GM23338 (cell line): ENCODE measurements around the gene CHAD. TPM values are rescaled to one million over a fixed set of nuclear protein-coding genes. Genes with fewer than 3 reads are reported as not detected.
A peak's percentile ranks its signal among the peaks of the same experiment; 100 is the strongest.

Experiments used
- ATAC-seq: fragments of 200-7000 bp; cut with Tn5 transposase; 3 replicates; pipeline ENCODE4 v1.9.1; 2020
- DNase-seq: peaks from one replicate; pipeline ENCODE4 v3.0.0-alpha.2; 2015; ENCODE audit warnings: low spot score
- H2AFZ ChIP-seq: fragments of 200-600 bp; sonication (generic); 2 replicates; pipeline ENCODE4 v1.8.0; 2016; ENCODE audit warnings: antibody characterized with exemption, mild to moderate bottlenecking, moderate library complexity
- H3F3A ChIP-seq: fragments of 200-600 bp; sonication (generic); replicated peaks from 2 replicates; pipeline ENCODE4 v1.8.0; 2017; ENCODE audit warnings: antibody characterized with exemption, mixed run types, low read depth
- H3K27ac ChIP-seq: fragments of 200-600 bp; sonication (generic); 2 replicates; pipeline ENCODE4 v1.6.1; 2016; ENCODE audit warnings: low read depth
- H3K27me3 ChIP-seq: fragments of 200-600 bp; sonication (generic); 2 replicates; pipeline ENCODE4 v1.8.0; 2016; ENCODE audit warnings: mild to moderate bottlenecking, mixed run types, moderate library complexity; ENCODE audit not compliant: insufficient read depth
- H3K36me3 ChIP-seq: fragments of 200-600 bp; sonication (generic); 2 replicates; pipeline ENCODE4 v1.8.0; 2016; ENCODE audit warnings: mild to moderate bottlenecking; ENCODE audit not compliant: insufficient read depth
- H3K4me1 ChIP-seq: fragments of 200-600 bp; sonication (generic); 2 replicates; pipeline ENCODE4 v1.8.0; 2016; ENCODE audit warnings: mild to moderate bottlenecking, moderate library complexity; ENCODE audit not compliant: insufficient read depth
- H3K4me2 ChIP-seq: fragments of 200-600 bp; sonication (generic); 2 replicates; pipeline ENCODE4 v1.7.1; 2017; ENCODE audit warnings: mixed run types
- H3K4me3 ChIP-seq: fragments of 200-600 bp; sonication (generic); 2 replicates; pipeline ENCODE4 v1.6.1; 2016; ENCODE audit warnings: mixed run types
- H3K79me2 ChIP-seq: fragments of 200-600 bp; sonication (generic); replicated peaks from 2 replicates; pipeline ENCODE4 v1.8.0; 2017; ENCODE audit warnings: mild to moderate bottlenecking; ENCODE audit not compliant: insufficient read depth
- H3K9me2 ChIP-seq: fragments of 200-600 bp; sonication (generic); 2 replicates; pipeline ENCODE4 v1.8.0; 2017; ENCODE audit not compliant: insufficient read depth
- H4K20me1 ChIP-seq: fragments of 200-600 bp; sonication (generic); replicated peaks from 2 replicates; pipeline ENCODE4 v1.8.0; 2017; ENCODE audit warnings: mild to moderate bottlenecking; ENCODE audit not compliant: insufficient read depth
- H3K27ac Mint-ChIP-seq: 2 replicates; pipeline ENCODE4 v1.8.0; 2020; ENCODE audit warnings: inconsistent platforms, mild to moderate bottlenecking, moderate library complexity, mixed read lengths
- H3K27me3 Mint-ChIP-seq: 3 replicates; pipeline ENCODE4 v1.8.0; 2022; ENCODE audit warnings: low read depth, mild to moderate bottlenecking, moderate library complexity, mixed read lengths, inconsistent platforms; ENCODE audit not compliant: insufficient read depth, poor library complexity
- H3K36me3 Mint-ChIP-seq: 3 replicates; pipeline ENCODE4 v1.8.0; 2021; ENCODE audit warnings: low read depth, mild to moderate bottlenecking, inconsistent platforms, moderate library complexity, mixed read lengths
- H3K4me1 Mint-ChIP-seq: 3 replicates; pipeline ENCODE4 v1.8.0; 2020; ENCODE audit warnings: mild to moderate bottlenecking, inconsistent platforms, mixed read lengths
- H3K4me3 Mint-ChIP-seq: 3 replicates; pipeline ENCODE4 v1.8.0; 2021; ENCODE audit warnings: moderate library complexity, mild to moderate bottlenecking, inconsistent platforms, mixed read lengths
- H3K9me3 Mint-ChIP-seq: 3 replicates; pipeline ENCODE4 v1.8.0; 2020; ENCODE audit warnings: moderate library complexity, mild to moderate bottlenecking, inconsistent platforms, mixed read lengths
- CREB1 ChIP-seq: fragments of 250-450 bp; sonication (Bioruptor Pico); IDR thresholded peaks from 2 replicates; pipeline ENCODE4 v1.5.0; 2020; ENCODE audit warnings: low read depth, mild to moderate bottlenecking, moderate library complexity
- EZH2 ChIP-seq: fragments of 200-600 bp; sonication (generic); IDR thresholded peaks from one replicate; pipeline ENCODE4 v1.8.0; 2017; ENCODE audit warnings: antibody characterized with exemption, mild to moderate bottlenecking, low read depth; ENCODE audit not compliant: unreplicated experiment
- EZH2phosphoT487 ChIP-seq: fragments of 200-600 bp; sonication (generic); IDR thresholded peaks from one replicate; pipeline ENCODE4 v1.8.1; 2018; ENCODE audit warnings: antibody characterized with exemption; ENCODE audit not compliant: unreplicated experiment
- JUNB ChIP-seq: IDR thresholded peaks from one replicate; pipeline ENCODE4 v1.6.1; 2016; ENCODE audit warnings: antibody characterized with exemption; ENCODE audit not compliant: unreplicated experiment
- NANOG ChIP-seq: IDR thresholded peaks from 2 replicates; pipeline ENCODE4 v1.6.1; 2016; ENCODE audit warnings: antibody characterized with exemption, borderline replicate concordance
- POLR2AphosphoS5 ChIP-seq: IDR thresholded peaks from 2 replicates; pipeline ENCODE4 v1.6.1; 2016; ENCODE audit warnings: antibody characterized with exemption, low read depth
- STAT1 ChIP-seq: IDR thresholded peaks from one replicate; pipeline ENCODE4 v1.6.1; 2016; ENCODE audit warnings: antibody characterized with exemption; ENCODE audit not compliant: unreplicated experiment
- ZNF114 ChIP-seq: fragments of 250-450 bp; sonication (Bioruptor Pico); IDR thresholded peaks from 2 replicates; pipeline ENCODE4 v1.5.0; 2020; ENCODE audit warnings: mild to moderate bottlenecking, moderate library complexity
- ZNF331 ChIP-seq: fragments of 250-450 bp; sonication (Bioruptor Pico); IDR thresholded peaks from 2 replicates; pipeline ENCODE4 v1.5.0; 2020; ENCODE audit warnings: low read depth, mild to moderate bottlenecking, moderate library complexity
- polyA plus RNA-seq: library from polyadenylated mRNA; unstranded; fragments of >200 nt; fragmentation: Nextera tagmentation; extraction: Ambion mirVana; gene quantifications from 2 replicates; pipeline ENCODE4 v1.2.1, GENCODE V29; 2016
- total RNA-seq: library from RNA; depleted of rRNA; stranded (reverse); fragments of >200 nt; shearing (Covaris generic); gene quantifications from 2 replicates; pipeline ENCODE4 v1.2.3, GENCODE V29; 2014
- TF ChIP-seq, protein P1 (sequence below): IDR thresholded peaks from 2 replicates; pipeline ENCODE4 v1.6.1; 2016; ENCODE audit warnings: antibody characterized with exemption
- TF ChIP-seq, protein P2 (sequence below), 2 experiments: fragments of 200-600 bp in 1 of 2; sonication (generic) in 1 of 2; conservative IDR thresholded peaks; 2 replicates each; pipeline versions ENCODE4 v1.5.1 to v1.6.1; 2016 to 2017; ENCODE audit warnings: antibody characterized with exemption in 2 of 2, low read depth in 2 of 2, mild to moderate bottlenecking in 2 of 2, moderate library complexity in 1 of 2
- TF ChIP-seq, protein P3 (sequence below): IDR thresholded peaks from one replicate; pipeline ENCODE4 v1.6.1; 2018; ENCODE audit warnings: antibody characterized with exemption; ENCODE audit not compliant: unreplicated experiment
- TF ChIP-seq, protein P4 (sequence below): fragments of 250-450 bp; sonication (Bioruptor Pico); IDR thresholded peaks from 2 replicates; pipeline ENCODE4 v1.5.0; 2020; ENCODE audit warnings: mild to moderate bottlenecking, moderate library complexity

Gene CHAD
- total and polyA plus RNA-seq, 2 experiments from 2014 or later = 0.18 TPM; not detected in 1

- no peaks in the 10 kb centered on the region for H3K9me2 ChIP-seq
- no peak overlapping the region for H3K27ac Mint-ChIP-seq
- no peaks in the 10 kb centered on the region for H3K9me3 Mint-ChIP-seq
- H3K36me3 Mint-ChIP-seq = no peaks in the 10 kb centered on the region
- no peak overlapping the region for H3K4me3 Mint-ChIP-seq
- no peaks in the 10 kb centered on the region for H3K27me3 ChIP-seq
- 0 out of 2 replicates have a peak overlapping the region, but pooled peaks have one; percentile 45 for H3K27ac ChIP-seq
- H3K4me3 ChIP-seq = no peak overlapping the region
- TF ChIP-seq, protein P1, sequence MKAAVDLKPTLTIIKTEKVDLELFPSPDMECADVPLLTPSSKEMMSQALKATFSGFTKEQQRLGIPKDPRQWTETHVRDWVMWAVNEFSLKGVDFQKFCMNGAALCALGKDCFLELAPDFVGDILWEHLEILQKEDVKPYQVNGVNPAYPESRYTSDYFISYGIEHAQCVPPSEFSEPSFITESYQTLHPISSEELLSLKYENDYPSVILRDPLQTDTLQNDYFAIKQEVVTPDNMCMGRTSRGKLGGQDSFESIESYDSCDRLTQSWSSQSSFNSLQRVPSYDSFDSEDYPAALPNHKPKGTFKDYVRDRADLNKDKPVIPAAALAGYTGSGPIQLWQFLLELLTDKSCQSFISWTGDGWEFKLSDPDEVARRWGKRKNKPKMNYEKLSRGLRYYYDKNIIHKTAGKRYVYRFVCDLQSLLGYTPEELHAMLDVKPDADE = no peak
- TF ChIP-seq EZH2 = no peak
- TF ChIP-seq, protein P2, sequence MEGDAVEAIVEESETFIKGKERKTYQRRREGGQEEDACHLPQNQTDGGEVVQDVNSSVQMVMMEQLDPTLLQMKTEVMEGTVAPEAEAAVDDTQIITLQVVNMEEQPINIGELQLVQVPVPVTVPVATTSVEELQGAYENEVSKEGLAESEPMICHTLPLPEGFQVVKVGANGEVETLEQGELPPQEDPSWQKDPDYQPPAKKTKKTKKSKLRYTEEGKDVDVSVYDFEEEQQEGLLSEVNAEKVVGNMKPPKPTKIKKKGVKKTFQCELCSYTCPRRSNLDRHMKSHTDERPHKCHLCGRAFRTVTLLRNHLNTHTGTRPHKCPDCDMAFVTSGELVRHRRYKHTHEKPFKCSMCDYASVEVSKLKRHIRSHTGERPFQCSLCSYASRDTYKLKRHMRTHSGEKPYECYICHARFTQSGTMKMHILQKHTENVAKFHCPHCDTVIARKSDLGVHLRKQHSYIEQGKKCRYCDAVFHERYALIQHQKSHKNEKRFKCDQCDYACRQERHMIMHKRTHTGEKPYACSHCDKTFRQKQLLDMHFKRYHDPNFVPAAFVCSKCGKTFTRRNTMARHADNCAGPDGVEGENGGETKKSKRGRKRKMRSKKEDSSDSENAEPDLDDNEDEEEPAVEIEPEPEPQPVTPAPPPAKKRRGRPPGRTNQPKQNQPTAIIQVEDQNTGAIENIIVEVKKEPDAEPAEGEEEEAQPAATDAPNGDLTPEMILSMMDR (conservative IDR thresholded peaks at IDR 0.05; ENCODE audit: low read depth in 2 of 2) = no peak
- TF ChIP-seq POLR2AphosphoS5 = no peak
- TF ChIP-seq, protein P3, sequence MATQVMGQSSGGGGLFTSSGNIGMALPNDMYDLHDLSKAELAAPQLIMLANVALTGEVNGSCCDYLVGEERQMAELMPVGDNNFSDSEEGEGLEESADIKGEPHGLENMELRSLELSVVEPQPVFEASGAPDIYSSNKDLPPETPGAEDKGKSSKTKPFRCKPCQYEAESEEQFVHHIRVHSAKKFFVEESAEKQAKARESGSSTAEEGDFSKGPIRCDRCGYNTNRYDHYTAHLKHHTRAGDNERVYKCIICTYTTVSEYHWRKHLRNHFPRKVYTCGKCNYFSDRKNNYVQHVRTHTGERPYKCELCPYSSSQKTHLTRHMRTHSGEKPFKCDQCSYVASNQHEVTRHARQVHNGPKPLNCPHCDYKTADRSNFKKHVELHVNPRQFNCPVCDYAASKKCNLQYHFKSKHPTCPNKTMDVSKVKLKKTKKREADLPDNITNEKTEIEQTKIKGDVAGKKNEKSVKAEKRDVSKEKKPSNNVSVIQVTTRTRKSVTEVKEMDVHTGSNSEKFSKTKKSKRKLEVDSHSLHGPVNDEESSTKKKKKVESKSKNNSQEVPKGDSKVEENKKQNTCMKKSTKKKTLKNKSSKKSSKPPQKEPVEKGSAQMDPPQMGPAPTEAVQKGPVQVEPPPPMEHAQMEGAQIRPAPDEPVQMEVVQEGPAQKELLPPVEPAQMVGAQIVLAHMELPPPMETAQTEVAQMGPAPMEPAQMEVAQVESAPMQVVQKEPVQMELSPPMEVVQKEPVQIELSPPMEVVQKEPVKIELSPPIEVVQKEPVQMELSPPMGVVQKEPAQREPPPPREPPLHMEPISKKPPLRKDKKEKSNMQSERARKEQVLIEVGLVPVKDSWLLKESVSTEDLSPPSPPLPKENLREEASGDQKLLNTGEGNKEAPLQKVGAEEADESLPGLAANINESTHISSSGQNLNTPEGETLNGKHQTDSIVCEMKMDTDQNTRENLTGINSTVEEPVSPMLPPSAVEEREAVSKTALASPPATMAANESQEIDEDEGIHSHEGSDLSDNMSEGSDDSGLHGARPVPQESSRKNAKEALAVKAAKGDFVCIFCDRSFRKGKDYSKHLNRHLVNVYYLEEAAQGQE = no peak
- TF ChIP-seq NANOG = no peak
- TF ChIP-seq EZH2phosphoT487 = no peak
- TF ChIP-seq, protein P4, sequence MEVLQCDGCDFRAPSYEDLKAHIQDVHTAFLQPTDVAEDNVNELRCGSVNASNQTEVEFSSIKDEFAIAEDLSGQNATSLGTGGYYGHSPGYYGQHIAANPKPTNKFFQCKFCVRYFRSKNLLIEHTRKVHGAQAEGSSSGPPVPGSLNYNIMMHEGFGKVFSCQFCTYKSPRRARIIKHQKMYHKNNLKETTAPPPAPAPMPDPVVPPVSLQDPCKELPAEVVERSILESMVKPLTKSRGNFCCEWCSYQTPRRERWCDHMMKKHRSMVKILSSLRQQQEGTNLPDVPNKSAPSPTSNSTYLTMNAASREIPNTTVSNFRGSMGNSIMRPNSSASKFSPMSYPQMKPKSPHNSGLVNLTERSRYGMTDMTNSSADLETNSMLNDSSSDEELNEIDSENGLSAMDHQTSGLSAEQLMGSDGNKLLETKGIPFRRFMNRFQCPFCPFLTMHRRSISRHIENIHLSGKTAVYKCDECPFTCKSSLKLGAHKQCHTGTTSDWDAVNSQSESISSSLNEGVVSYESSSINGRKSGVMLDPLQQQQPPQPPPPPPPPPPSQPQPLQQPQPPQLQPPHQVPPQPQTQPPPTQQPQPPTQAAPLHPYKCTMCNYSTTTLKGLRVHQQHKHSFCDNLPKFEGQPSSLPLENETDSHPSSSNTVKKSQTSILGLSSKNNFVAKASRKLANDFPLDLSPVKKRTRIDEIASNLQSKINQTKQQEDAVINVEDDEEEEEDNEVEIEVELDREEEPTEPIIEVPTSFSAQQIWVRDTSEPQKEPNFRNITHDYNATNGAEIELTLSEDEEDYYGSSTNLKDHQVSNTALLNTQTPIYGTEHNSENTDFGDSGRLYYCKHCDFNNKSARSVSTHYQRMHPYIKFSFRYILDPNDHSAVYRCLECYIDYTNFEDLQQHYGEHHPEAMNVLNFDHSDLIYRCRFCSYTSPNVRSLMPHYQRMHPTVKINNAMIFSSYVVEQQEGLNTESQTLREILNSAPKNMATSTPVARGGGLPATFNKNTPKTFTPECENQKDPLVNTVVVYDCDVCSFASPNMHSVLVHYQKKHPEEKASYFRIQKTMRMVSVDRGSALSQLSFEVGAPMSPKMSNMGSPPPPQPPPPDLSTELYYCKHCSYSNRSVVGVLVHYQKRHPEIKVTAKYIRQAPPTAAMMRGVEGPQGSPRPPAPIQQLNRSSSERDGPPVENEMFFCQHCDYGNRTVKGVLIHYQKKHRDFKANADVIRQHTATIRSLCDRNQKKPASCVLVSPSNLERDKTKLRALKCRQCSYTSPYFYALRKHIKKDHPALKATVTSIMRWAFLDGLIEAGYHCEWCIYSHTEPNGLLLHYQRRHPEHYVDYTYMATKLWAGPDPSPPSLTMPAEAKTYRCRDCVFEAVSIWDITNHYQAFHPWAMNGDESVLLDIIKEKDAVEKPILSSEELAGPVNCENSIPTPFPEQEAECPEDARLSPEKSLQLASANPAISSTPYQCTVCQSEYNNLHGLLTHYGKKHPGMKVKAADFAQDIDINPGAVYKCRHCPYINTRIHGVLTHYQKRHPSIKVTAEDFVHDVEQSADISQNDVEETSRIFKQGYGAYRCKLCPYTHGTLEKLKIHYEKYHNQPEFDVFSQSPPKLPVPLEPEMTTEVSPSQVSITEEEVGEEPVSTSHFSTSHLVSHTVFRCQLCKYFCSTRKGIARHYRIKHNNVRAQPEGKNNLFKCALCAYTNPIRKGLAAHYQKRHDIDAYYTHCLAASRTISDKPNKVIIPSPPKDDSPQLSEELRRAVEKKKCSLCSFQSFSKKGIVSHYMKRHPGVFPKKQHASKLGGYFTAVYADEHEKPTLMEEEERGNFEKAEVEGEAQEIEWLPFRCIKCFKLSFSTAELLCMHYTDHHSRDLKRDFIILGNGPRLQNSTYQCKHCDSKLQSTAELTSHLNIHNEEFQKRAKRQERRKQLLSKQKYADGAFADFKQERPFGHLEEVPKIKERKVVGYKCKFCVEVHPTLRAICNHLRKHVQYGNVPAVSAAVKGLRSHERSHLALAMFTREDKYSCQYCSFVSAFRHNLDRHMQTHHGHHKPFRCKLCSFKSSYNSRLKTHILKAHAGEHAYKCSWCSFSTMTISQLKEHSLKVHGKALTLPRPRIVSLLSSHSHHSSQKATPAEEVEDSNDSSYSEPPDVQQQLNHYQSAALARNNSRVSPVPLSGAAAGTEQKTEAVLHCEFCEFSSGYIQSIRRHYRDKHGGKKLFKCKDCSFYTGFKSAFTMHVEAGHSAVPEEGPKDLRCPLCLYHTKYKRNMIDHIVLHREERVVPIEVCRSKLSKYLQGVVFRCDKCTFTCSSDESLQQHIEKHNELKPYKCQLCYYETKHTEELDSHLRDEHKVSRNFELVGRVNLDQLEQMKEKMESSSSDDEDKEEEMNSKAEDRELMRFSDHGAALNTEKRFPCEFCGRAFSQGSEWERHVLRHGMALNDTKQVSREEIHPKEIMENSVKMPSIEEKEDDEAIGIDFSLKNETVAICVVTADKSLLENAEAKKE (CRISPR knock-in tag) = no peak
- no peak for TF ChIP-seq ZNF331 (CRISPR knock-in tag)
- TF ChIP-seq STAT1 = no peak
- TF ChIP-seq CREB1 (CRISPR knock-in tag) = no peak
- TF ChIP-seq JUNB = no peak
- TF ChIP-seq ZNF114 (CRISPR knock-in tag) = no peak
- H2AFZ ChIP-seq = no peak overlapping the region
- no peaks in the 10 kb centered on the region for H3K4me1 ChIP-seq
- H3F3A ChIP-seq = no peaks in the 10 kb centered on the region
- DNase-seq (no peak), ATAC-seq (peak; percentile 69)
- no peaks in the 10 kb centered on the region for H3K79me2 ChIP-seq
- H4K20me1 ChIP-seq = no peaks in the 10 kb centered on the region; the same call in 1 of the 2 replicates
- no peak overlapping the region for H3K4me2 ChIP-seq
- peaks cover 3% of the 10 kb centered on the region for H3K27me3 Mint-ChIP-seq
- H3K4me1 Mint-ChIP-seq = no peaks in the 10 kb centered on the region
- no peaks in the 10 kb centered on the region for H3K36me3 ChIP-seq
Observed at GRCh38 chr17:50451943-50452629, 16.6 kb downstream of the CHAD start.
